GM20431 (cell line): ENCODE data around the gene ZNF827.

Source experiments
- in situ Hi-C: fragments of 300-500 bp; cut with MseI, MboI; formaldehyde crosslinking; loops from one replicate; pipeline ENCODE4 v1.15.0; 2020; ENCODE audit warnings: low sequenced_read_pairs; ENCODE audit not compliant: unreplicated experiment

Gene ZNF827

GRCh38 chr4:145934434-145935047, 4.1 kb downstream of the ZNF827 start:
- in situ Hi-C loops: no loop called here

- in situ Hi-C loops: no loop called here
Measured at GRCh38 chr4:145933134-145933533, 5.5 kb downstream of the ZNF827 start.

GRCh38 chr4:145931403-145931802, 7.2 kb downstream of the ZNF827 start:
- in situ Hi-C loops: no loop called here

GRCh38 chr4:145930592-145930991, 8.0 kb downstream of the ZNF827 start:
- in situ Hi-C loops: no loop called here

- in situ Hi-C loops: no loop called here
Measured at GRCh38 chr4:145929415-145930178, 9.0 kb downstream of the ZNF827 start.

- in situ Hi-C loops: no loop called here
Measured at GRCh38 chr4:145928748-145929147, 9.9 kb downstream of the ZNF827 start.

GRCh38 chr4:145927030-145927429, 11.6 kb downstream of the ZNF827 start:
- in situ Hi-C loops: no loop called here

GRCh38 chr4:145921231-145921630, 17.4 kb downstream of the ZNF827 start:
- in situ Hi-C loops: no loop called here

- in situ Hi-C loops: no loop called here
Measured at GRCh38 chr4:145920205-145920604, 18.4 kb downstream of the ZNF827 start.

GRCh38 chr4:145912376-145912775, 26.2 kb downstream of the ZNF827 start:
- in situ Hi-C loops: no loop called here

- in situ Hi-C loops: no loop called here
Measured at GRCh38 chr4:145909773-145910172, 28.9 kb downstream of the ZNF827 start.

GRCh38 chr4:145909281-145909715, 29.3 kb downstream of the ZNF827 start:
- in situ Hi-C loops: no loop called here

GRCh38 chr4:145907812-145908211, 30.8 kb downstream of the ZNF827 start:
- in situ Hi-C loops: no loop called here

GRCh38 chr4:145907390-145907789, 31.2 kb downstream of the ZNF827 start:
- in situ Hi-C loops: no loop called here

GRCh38 chr4:145904413-145905177, 34.0 kb downstream of the ZNF827 start:
- in situ Hi-C loops: no loop called here

GRCh38 chr4:145902522-145902921, 36.1 kb downstream of the ZNF827 start:
- in situ Hi-C loops: no loop called here

- in situ Hi-C loops: no loop called here
Measured at GRCh38 chr4:145899886-145900460, 38.6 kb downstream of the ZNF827 start.

GRCh38 chr4:145898926-145899531, 39.6 kb downstream of the ZNF827 start:
- in situ Hi-C loops: no loop called here

- in situ Hi-C loops: no loop called here
Measured at GRCh38 chr4:145898466-145898865, 40.2 kb downstream of the ZNF827 start.

- in situ Hi-C loops: no loop called here
Measured at GRCh38 chr4:145895056-145895455, 43.6 kb downstream of the ZNF827 start.
